ENCODE results near the gene TEF. TPM values are rescaled to one million over a fixed set of nuclear protein-coding genes. Genes with fewer than 3 reads are reported as not detected.
A peak's percentile ranks its signal among the peaks of the same experiment; 100 is the strongest.

TEF gene
- total and polyA plus RNA-seq, 2 experiments from 2014 or later, result 5.4 to 8.9 TPM

GRCh38 chr22:41410311-41410751 lies 28.6 kb downstream of the TEF start:
- no peak for TF ChIP-seq EZH2 (IDR thresholded peaks at IDR 0.05; ENCODE audit: borderline replicate concordance)
- TF ChIP-seq EZH2phosphoT487 (IDR thresholded peaks at IDR 0.05; ENCODE audit: low read depth, severe bottlenecking, unreplicated experiment), result no peak
- TF ChIP-seq, protein P1, sequence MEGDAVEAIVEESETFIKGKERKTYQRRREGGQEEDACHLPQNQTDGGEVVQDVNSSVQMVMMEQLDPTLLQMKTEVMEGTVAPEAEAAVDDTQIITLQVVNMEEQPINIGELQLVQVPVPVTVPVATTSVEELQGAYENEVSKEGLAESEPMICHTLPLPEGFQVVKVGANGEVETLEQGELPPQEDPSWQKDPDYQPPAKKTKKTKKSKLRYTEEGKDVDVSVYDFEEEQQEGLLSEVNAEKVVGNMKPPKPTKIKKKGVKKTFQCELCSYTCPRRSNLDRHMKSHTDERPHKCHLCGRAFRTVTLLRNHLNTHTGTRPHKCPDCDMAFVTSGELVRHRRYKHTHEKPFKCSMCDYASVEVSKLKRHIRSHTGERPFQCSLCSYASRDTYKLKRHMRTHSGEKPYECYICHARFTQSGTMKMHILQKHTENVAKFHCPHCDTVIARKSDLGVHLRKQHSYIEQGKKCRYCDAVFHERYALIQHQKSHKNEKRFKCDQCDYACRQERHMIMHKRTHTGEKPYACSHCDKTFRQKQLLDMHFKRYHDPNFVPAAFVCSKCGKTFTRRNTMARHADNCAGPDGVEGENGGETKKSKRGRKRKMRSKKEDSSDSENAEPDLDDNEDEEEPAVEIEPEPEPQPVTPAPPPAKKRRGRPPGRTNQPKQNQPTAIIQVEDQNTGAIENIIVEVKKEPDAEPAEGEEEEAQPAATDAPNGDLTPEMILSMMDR (IDR thresholded peaks at IDR 0.05; ENCODE audit: poor library complexity), result no peak
- Histone ChIP-seq H3K9me3 (ENCODE audit: low read depth) (no peaks in the 10 kb centered on the region), H3K36me3 (replicated peaks; ENCODE audit: insufficient read depth, low read depth) (no peaks in the 10 kb centered on the region), H3K4me3 (no peak overlapping the region), H3K27ac (no peak overlapping the region), H3K27me3 (no peaks in the 10 kb centered on the region), H4K20me1 (ENCODE audit: insufficient read depth, poor library complexity, severe bottlenecking) (no peaks in the 10 kb centered on the region), H3K4me1 (ENCODE audit: insufficient read depth) (peaks cover 18% of the 10 kb centered on the region), H3K4me2 (no peak overlapping the region), H2AFZ (no peak overlapping the region), H3K79me2 (peaks cover 20% of the 10 kb centered on the region), H3K9me2 (replicated peaks; ENCODE audit: insufficient read depth) (no peaks in the 10 kb centered on the region)
- 95% methylated on average over 6 of the region's 7 CpGs for WGBS (ENCODE audit: low lambda C conversion rate, missing lambda C conversion rate)
- DNase-seq (ENCODE audit: low spot score), result no peak

DNA sequence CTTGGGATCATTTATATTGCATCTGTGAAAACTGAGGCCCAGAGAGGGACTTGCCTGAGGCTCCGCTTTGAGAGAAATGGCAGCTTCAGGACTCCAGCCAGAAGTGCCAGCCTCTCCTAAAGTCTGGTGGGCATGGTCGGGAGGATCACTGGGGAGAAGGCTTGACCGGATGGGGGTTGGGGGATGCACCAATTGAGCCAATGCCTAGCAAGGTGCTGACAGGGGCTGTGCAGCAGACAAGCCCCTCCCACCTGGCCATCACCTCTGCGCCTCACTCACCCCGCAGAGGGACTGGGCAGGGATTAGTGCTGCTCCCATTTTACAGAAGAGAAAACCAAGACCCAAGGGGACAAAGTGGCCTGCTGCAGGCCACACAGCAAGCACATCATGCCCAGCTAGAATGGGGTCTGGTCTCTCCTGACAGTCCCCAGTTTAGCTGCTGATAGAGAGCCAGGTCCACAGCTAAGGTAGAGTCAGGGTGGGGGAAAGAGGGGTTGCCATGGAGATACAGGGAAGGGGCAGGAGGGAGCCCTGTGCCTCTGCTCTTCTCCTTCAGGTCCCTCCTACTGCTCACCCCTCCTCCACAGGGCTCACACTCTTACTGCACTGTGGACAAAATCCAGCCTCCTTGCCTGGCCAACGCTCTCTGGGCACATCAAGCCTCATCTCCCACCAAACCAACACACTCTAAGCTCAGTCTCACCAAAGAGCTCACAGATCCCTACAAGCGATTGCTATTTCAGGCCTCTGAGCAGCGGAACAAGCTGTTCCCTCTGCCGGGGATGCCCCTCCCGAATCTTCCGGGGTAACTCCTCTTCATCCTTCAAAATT lies 29.5 kb downstream of the TEF start:
- Histone ChIP-seq H3K9me2 (replicated peaks; ENCODE audit: insufficient read depth) (no peaks in the 10 kb centered on the region), H3K4me2 (no peak overlapping the region), H2AFZ (no peak overlapping the region), H3K27ac (no peak overlapping the region), H3K79me2 (peaks cover 26% of the 10 kb centered on the region), H3K4me1 (ENCODE audit: insufficient read depth) (peaks cover 18% of the 10 kb centered on the region), H3K36me3 (replicated peaks; ENCODE audit: insufficient read depth, low read depth) (no peaks in the 10 kb centered on the region), H4K20me1 (ENCODE audit: insufficient read depth, poor library complexity, severe bottlenecking) (no peaks in the 10 kb centered on the region), H3K27me3 (no peaks in the 10 kb centered on the region), H3K9me3 (ENCODE audit: low read depth) (no peaks in the 10 kb centered on the region), H3K4me3 (no peak overlapping the region)
- WGBS (ENCODE audit: low lambda C conversion rate, missing lambda C conversion rate), result 86% methylated on average over 11 of the region's 11 CpGs
- TF ChIP-seq EZH2 (IDR thresholded peaks at IDR 0.05; ENCODE audit: borderline replicate concordance) (no peak), EZH2phosphoT487 (IDR thresholded peaks at IDR 0.05; ENCODE audit: low read depth, severe bottlenecking, unreplicated experiment) (no peak)
- TF ChIP-seq, protein P1 (IDR thresholded peaks at IDR 0.05; ENCODE audit: poor library complexity), result no peak
- DNase-seq (ENCODE audit: low spot score), result no peak

DNA sequence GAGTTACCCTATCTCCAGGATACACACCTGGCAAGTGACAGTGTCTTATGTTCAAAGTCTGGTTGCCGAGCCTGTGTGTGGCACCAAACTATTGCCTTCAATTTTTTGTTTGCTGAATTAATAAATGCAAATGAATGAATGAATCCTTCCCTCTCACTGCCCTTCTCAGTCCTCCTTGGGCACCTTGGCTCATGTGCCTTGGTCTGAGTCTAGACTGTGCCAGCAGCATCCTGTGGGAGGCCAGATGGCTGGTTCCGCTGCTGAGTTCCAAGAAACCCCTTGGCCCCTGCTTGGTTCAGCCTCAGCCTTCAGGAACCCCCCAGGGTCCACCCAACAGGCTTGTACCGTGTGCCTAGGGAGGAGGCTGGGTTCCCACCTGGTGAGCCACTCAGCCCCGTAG lies 33.8 kb downstream of the TEF start:
- no peak for DNase-seq (ENCODE audit: low spot score)
- H3K9me2 ChIP-seq (replicated peaks; ENCODE audit: insufficient read depth), result no peaks in the 10 kb centered on the region
- no peaks in the 10 kb centered on the region for H3K9me3 ChIP-seq (ENCODE audit: low read depth)
- TF ChIP-seq EZH2 (IDR thresholded peaks at IDR 0.05; ENCODE audit: borderline replicate concordance) (no peak), EZH2phosphoT487 (IDR thresholded peaks at IDR 0.05; ENCODE audit: low read depth, severe bottlenecking, unreplicated experiment) (no peak)
- TF ChIP-seq, protein P1 (IDR thresholded peaks at IDR 0.05; ENCODE audit: poor library complexity), result no peak
- no peaks in the 10 kb centered on the region for H4K20me1 ChIP-seq (ENCODE audit: insufficient read depth, poor library complexity, severe bottlenecking)
- peaks cover 18% of the 10 kb centered on the region for H3K4me1 ChIP-seq (ENCODE audit: insufficient read depth)
- no peaks in the 10 kb centered on the region for H3K36me3 ChIP-seq (replicated peaks; ENCODE audit: insufficient read depth, low read depth)
- peaks cover 29% of the 10 kb centered on the region for H3K79me2 ChIP-seq
- no peaks in the 10 kb centered on the region for H3K27me3 ChIP-seq
- H3K27ac ChIP-seq, result no peak overlapping the region
- H3K4me2 ChIP-seq, result peak overlapping the region; percentile 95
- no peak overlapping the region for H3K4me3 ChIP-seq
- no peak overlapping the region for H2AFZ ChIP-seq
- WGBS (ENCODE audit: low lambda C conversion rate, missing lambda C conversion rate), result 98% methylated on average over 4 of the region's 4 CpGs
